Mucosa of descending colon (tissue), 3 donors: ENCODE results near the gene LCP1. TPM values are rescaled to one million over a fixed set of nuclear protein-coding genes. Genes with fewer than 3 reads are reported as not detected.
A peak's percentile ranks its signal among the peaks of the same experiment; 100 is the strongest.

Source experiments
- ATAC-seq: fragments of 200-7000 bp; cut with Tn5 transposase; one replicate; pipeline ENCODE4 v1.9.1; 2020; ENCODE audit warnings: mild to moderate bottlenecking, moderate library complexity
- DNase-seq, 3 donors: peaks; one replicate each; pipeline ENCODE4 v3.0.0-alpha.2; 2020
- H3K36me3 ChIP-seq: fragments of 200-600 bp; one replicate; pipeline ENCODE4 v1.8.0; 2021; ENCODE audit warnings: low read depth, mild to moderate bottlenecking
- H3K4me1 ChIP-seq: fragments of 200-600 bp; one replicate; pipeline ENCODE4 v1.8.0; 2021; ENCODE audit warnings: low read depth, mild to moderate bottlenecking
- H3K4me3 ChIP-seq: fragments of 200-600 bp; one replicate; pipeline ENCODE4 v1.8.0; 2021; ENCODE audit warnings: mild to moderate bottlenecking
- H3K9me3 ChIP-seq: fragments of 200-600 bp; one replicate; pipeline ENCODE4 v1.8.0; 2021; ENCODE audit warnings: mild to moderate bottlenecking
- intact Hi-C, 2 donors: fragments of 100-400 bp; cut with DNase I in 1 of 2; cut with micrococcal nuclease in 1 of 2; formaldehyde crosslinking; loops; one replicate each; pipeline versions ENCODE4 v1.11.0 to v1.11.1; 2022; cut with DNase I, micrococcal nuclease
- total RNA-seq, 3 donors: library from RNA; stranded (reverse); fragmentation: NEBNext Ultra II Directional in 2 of 3; extraction: Animal tissue kit (Norgen Biotek cat#: 25700) in 2 of 3; gene quantifications; one replicate each; pipeline versions ENCODE4 v1.2.1 to v1.2.4, GENCODE V29; 2021 to 2023
- TF ChIP-seq, protein P1 (sequence below): fragments of 200-600 bp; IDR thresholded peaks from one replicate; pipeline ENCODE4 v1.8.0; 2022; ENCODE audit warnings: antibody characterized with exemption, mild to moderate bottlenecking
- donor health status: DM: no; HTN: no; CAD: no; lungs with moderate emphysema.
- donor health status: DM: no; HTN: no; CAD: no.
- donor health status: DM: no; HTN: yes; CAD: no.

Gene LCP1
- total RNA-seq, 3 donors from 2014 or later: 15.7 to 53.3 (median 35.1) TPM

DNA sequence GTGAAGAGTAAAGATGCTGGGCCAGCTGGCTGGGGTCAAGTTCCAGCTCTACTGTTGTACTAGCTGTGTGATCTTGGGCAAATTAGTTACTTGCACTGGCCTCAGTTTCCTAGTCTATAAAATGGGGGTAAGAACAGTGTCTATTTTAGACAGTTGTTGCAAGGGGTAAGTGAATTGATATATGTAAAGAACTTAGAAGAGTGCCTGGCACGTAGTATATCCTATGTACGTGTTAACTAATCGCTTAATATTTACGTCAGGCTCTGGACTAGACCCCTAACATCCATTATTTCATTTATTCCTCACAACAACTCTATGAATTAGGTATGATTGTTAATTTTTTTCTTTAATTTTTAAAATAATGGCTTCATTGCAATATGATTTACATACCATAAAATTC is 3.7 kb upstream of the LCP1 start:
- H3K4me1 ChIP-seq: no peaks in the 10 kb centered on the region
- no peak for ATAC-seq
- DNase-seq: no peak
- TF ChIP-seq, protein P1, sequence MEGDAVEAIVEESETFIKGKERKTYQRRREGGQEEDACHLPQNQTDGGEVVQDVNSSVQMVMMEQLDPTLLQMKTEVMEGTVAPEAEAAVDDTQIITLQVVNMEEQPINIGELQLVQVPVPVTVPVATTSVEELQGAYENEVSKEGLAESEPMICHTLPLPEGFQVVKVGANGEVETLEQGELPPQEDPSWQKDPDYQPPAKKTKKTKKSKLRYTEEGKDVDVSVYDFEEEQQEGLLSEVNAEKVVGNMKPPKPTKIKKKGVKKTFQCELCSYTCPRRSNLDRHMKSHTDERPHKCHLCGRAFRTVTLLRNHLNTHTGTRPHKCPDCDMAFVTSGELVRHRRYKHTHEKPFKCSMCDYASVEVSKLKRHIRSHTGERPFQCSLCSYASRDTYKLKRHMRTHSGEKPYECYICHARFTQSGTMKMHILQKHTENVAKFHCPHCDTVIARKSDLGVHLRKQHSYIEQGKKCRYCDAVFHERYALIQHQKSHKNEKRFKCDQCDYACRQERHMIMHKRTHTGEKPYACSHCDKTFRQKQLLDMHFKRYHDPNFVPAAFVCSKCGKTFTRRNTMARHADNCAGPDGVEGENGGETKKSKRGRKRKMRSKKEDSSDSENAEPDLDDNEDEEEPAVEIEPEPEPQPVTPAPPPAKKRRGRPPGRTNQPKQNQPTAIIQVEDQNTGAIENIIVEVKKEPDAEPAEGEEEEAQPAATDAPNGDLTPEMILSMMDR: no peak
- intact Hi-C loops: no loop called here
- H3K36me3 ChIP-seq: no peaks in the 10 kb centered on the region
- H3K9me3 ChIP-seq: no peaks in the 10 kb centered on the region
- no peak overlapping the region for H3K4me3 ChIP-seq

DNA sequence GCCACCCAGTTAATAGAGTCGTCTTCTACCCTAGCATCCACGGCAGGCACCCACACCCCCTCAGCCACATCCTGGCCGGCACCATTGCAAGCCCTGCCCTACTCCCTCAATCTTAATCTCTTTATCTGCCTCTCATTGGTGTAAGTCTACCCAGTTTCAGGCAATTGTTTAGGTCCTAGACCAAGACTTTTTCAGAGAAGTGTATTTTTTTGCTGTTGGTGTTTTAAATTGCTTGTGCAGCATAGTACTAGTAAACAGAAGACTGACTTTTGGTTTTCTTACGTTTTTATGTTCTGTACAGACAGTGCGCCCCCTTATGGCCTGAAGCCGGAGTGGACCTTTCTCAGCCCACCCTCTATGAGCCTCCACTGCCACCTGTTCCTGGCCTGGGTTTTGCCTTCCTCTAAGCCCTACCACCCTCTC is 2.3 kb upstream of the LCP1 start:
- DNase-seq: peak; percentile 47 to 79 (median 61)
- no peaks in the 10 kb centered on the region for H3K4me1 ChIP-seq
- no peaks in the 10 kb centered on the region for H3K36me3 ChIP-seq
- H3K4me3 ChIP-seq: no peak overlapping the region
- TF ChIP-seq, protein P1: no peak
- peak; percentile 75 for ATAC-seq
- intact Hi-C loops: no loop called here
- no peaks in the 10 kb centered on the region for H3K9me3 ChIP-seq

DNA sequence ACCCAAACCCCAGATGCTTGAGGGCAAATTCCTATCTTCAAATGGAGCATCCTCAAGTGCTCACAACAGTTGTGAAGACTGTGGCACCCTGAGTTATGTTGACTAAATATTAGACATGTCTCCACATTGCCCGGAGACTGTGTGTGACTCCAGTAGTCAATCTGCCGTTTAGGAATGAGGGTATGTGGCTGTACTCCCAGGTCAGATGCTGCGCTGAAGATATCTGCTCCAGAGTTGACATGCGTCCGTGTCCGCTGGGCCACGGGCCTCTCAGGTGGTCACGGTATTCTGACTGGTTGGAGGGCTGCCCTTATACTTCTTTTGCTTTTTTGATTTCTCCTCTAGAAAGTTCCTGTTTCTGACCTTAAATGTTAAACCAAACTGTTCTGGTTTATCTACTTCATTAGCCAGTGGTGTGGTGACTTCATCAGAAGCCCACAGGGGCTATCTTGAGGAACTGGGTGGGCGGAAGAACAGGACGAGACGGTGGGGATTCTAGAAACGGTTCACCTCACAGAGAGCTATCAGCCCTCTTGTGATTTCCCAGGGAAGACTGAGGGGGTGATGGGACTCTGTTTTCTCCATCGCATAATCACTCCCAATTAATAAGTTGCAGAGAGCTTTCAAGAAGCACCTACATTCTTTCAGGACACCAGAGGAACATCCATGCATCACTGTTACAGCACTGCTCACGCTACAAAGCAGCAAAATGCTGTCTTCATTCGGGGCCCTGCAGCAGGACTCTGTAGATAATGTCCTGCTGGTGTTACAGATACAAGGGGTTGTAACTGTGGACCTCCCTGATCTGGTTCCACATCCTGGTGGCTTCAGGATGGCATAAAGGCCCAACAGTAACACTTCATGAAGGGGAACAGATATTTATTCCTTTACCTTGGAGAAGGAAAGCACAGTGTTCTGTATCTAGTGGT is 1.3 kb upstream of the LCP1 start:
- H3K4me1 ChIP-seq: no peaks in the 10 kb centered on the region
- DNase-seq (no peak), ATAC-seq (peak; percentile 13)
- no peaks in the 10 kb centered on the region for H3K36me3 ChIP-seq
- H3K9me3 ChIP-seq: no peaks in the 10 kb centered on the region
- TF ChIP-seq, protein P1: no peak
- H3K4me3 ChIP-seq: no peak overlapping the region
- intact Hi-C loops: no loop called here

DNA sequence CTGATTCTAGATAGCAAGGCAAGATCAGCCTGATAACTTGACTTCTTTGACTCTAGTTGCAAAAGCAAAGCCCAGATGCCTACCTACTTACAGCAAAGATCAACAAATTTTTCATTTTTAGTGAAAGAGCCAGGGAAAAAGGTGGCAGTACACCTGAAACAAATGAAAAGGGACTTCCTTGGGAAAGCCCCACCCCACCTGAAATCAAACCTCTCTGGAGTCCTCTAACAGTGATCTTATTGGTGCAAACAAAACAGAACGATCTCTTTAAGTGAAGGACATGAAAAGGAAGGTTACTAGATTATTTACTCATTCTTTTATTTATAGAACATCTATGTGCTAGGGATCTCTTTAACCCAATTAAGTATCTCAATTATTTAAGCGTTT is 507 bp upstream of the LCP1 start:
- H3K36me3 ChIP-seq: no peaks in the 10 kb centered on the region
- H3K4me1 ChIP-seq: no peaks in the 10 kb centered on the region
- ATAC-seq (no peak), DNase-seq (no peak)
- H3K4me3 ChIP-seq: no peak overlapping the region
- intact Hi-C loops: no loop called here
- TF ChIP-seq, protein P1: no peak
- no peaks in the 10 kb centered on the region for H3K9me3 ChIP-seq

DNA sequence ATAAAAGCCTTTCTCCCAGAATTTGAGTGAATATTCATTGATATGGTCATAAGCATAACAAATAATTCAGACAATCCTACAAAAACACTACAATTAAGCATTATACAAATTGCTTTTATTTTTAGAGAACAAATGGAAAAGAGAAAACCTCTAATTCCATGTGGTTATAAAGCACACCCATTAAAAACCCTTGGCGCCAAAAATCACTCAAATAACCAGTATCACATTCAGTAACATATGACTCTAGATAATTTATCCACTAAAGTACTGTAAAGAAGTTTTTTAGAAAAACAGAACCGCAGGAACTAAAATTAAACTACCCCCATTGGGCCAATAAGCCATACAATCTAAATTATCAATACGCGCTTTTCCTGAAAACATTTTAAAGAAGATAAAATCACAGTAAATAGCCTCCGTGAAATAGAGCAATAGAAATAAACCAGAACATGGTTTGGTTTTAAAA is 569 bp downstream of the LCP1 start:
- H3K36me3 ChIP-seq: no peaks in the 10 kb centered on the region
- no peak for DNase-seq
- no peaks in the 10 kb centered on the region for H3K4me1 ChIP-seq
- H3K9me3 ChIP-seq: no peaks in the 10 kb centered on the region
- intact Hi-C loops: no loop called here
- H3K4me3 ChIP-seq: no peak overlapping the region
- no peak for ATAC-seq
- TF ChIP-seq, protein P1: no peak
